Upper lobe of left lung (tissue), 6 donors: Measurements from ENCODE around the gene SPRR5. TPM values are rescaled to one million over a fixed set of nuclear protein-coding genes. Genes with fewer than 3 reads are reported as not detected.

ENCODE experiments used
- ATAC-seq, 2 donors: fragments of 200-7000 bp; cut with Tn5 transposase; one replicate each; pipeline ENCODE4 v1.9.1; 2022; ENCODE audit warnings: mild to moderate bottlenecking in 2 of 2, moderate library complexity in 2 of 2; ENCODE audit not compliant: low FRiP score in 2 of 2
- DNase-seq, 2 donors: peaks; one replicate each; pipeline ENCODE4 v3.0.0-alpha.2; 2019 to 2020
- H3K27ac ChIP-seq, 4 donors: fragments of 200-600 bp; sonication (generic); one replicate each; pipeline ENCODE4 v1.5.1; 2016 to 2019
- H3K27me3 ChIP-seq, 4 donors: fragments of 200-600 bp; sonication (generic); one replicate each; pipeline ENCODE4 v1.5.1; 2017 to 2019
- H3K36me3 ChIP-seq, 4 donors: fragments of 200-600 bp; sonication (generic); one replicate each; pipeline ENCODE4 v1.5.1; 2016 to 2019
- H3K4me1 ChIP-seq, 4 donors: fragments of 200-600 bp; sonication (generic); one replicate each; pipeline ENCODE4 v1.5.1; 2018 to 2019
- H3K4me3 ChIP-seq, 4 donors: fragments of 200-600 bp; sonication (generic); one replicate each; pipeline ENCODE4 v1.5.1; 2017 to 2019; ENCODE audit warnings: mild to moderate bottlenecking in 2 of 4, moderate library complexity in 1 of 4
- H3K9me3 ChIP-seq, 4 donors: fragments of 200-600 bp; sonication (generic); one replicate each; pipeline ENCODE4 v1.5.1; 2018 to 2019
- CTCF ChIP-seq, 6 experiments: fragments of 450-650 bp in 4 of 6; fragments of 200-600 bp in 2 of 6; sonication (generic) in 2 of 6; IDR thresholded peaks; one replicate each; pipeline ENCODE4 v1.5.1; 2016 to 2019; ENCODE audit warnings: antibody characterized with exemption in 6 of 6
- EP300 ChIP-seq, 4 donors: sonication (generic); formaldehyde crosslinking; IDR thresholded peaks; one replicate each; pipeline ENCODE4 v1.5.1; 2017; ENCODE audit warnings: antibody characterized with exemption in 4 of 4, control low read depth in 2 of 4
- POLR2A ChIP-seq, 4 donors: fragments of 450-650 bp; IDR thresholded peaks; one replicate each; pipeline ENCODE4 v1.5.1; 2016 to 2017; ENCODE audit warnings: antibody characterized with exemption in 4 of 4, mild to moderate bottlenecking in 2 of 4
- POLR2AphosphoS5 ChIP-seq, 2 donors: sonication (generic); formaldehyde crosslinking; IDR thresholded peaks; one replicate each; pipeline ENCODE4 v1.5.1; 2017; ENCODE audit warnings: antibody characterized with exemption in 2 of 2
- WGBS, 2 donors: methylation state at CpG; one replicate each; pipeline ENCODE4 v1.1.5; 2017 to 2018; 5-methylcytosine and 5-hydroxymethylcytosine counted together
- total RNA-seq, 6 donors: library from RNA; depleted of rRNA in 4 of 6; stranded (reverse); fragments of >200 nt in 4 of 6; gene quantifications; one replicate each; pipeline versions ENCODE4 v1.1.0 to v1.2.1, GENCODE V29; 2016 to 2021
- donor health status: DM: no; HTN: no; CAD: no; lungs with moderate emphysema.
- donor health status: DM: no; HTN: yes; CAD: no; lungs with severe emphysema.

SPRR5 gene
- total RNA-seq, 6 donors from 2014 or later, result not detected

DNA sequence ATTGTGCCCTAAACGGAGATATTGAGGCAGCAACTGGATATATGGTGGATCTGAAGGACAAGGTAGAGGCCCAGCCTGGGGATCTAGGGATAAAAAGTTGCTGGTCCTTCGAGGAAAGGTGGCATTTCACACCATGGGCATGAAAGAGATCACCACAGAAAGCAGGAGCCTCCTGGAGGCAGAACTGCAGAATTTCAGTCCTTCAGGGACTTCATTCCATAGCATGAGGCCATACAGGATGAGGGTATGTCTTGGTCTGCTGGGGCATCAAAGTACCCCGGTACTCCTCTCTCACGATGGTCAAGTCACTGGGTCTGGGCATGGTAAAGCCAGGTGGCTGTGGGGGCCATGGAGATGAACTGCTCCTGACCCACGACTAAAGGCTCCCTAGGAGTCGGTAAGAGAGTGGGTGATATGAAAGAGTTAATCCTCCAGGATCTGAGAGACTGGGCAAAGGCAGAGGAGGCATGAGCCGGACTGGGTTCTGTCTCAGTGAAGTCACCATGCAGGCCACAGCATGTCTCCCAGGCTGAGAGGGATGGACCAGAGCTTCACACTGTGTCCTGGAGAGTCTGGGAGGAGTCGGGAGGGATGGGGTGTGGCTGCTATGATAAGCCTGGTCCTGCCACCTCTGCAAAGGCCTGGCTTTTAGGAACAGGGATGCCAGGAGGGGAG is 5.8 kb upstream of the SPRR5 start:
- no peaks in the 10 kb centered on the region for H3K27me3 ChIP-seq
- H3K4me1 ChIP-seq, result no peaks in the 10 kb centered on the region
- no peak overlapping the region for H3K4me3 ChIP-seq
- no peak overlapping the region for H3K27ac ChIP-seq
- TF ChIP-seq CTCF (IDR thresholded peaks at IDR 0.05) (no peak), POLR2AphosphoS5 (IDR thresholded peaks at IDR 0.05) (no peak), EP300 (IDR thresholded peaks at IDR 0.05) (no peak), POLR2A (IDR thresholded peaks at IDR 0.05) (no peak)
- no peaks in the 10 kb centered on the region for H3K9me3 ChIP-seq
- H3K36me3 ChIP-seq, result no peaks in the 10 kb centered on the region
- no peak for DNase-seq
- peak in 1 of 2 donors; percentile 49 for ATAC-seq
- WGBS, 2 donors, result 70 to 72% methylated on average over 8 of the region's 8 CpGs

DNA sequence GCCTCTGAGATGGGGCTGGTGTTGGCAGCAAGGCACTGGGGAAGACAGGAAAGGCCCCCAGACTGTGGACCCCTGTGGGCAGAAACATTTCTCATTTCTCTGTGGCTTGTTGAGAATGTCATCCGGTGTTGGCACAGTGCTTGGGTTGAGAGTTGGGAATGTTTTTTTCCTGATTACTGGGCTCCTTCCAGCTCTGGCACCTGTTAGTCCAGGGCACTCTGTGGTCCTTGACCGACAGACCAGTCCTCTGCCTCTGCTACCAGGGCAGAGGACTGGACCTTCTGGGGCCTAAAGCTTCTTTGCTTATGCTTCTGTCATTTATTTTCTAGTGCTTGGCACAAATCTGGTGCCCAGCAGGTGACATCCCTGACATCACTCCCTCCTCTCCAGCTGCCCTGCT is 4.8 kb upstream of the SPRR5 start:
- no peak for TF ChIP-seq POLR2A (IDR thresholded peaks at IDR 0.05)
- TF ChIP-seq CTCF (IDR thresholded peaks at IDR 0.05), result no peak
- no peak for TF ChIP-seq EP300 (IDR thresholded peaks at IDR 0.05)
- no peak for TF ChIP-seq POLR2AphosphoS5 (IDR thresholded peaks at IDR 0.05)
- Histone ChIP-seq H3K4me3 (no peak overlapping the region), H3K9me3 (no peaks in the 10 kb centered on the region), H3K27me3 (no peaks in the 10 kb centered on the region), H3K27ac (no peak overlapping the region), H3K4me1 (no peaks in the 10 kb centered on the region), H3K36me3 (no peaks in the 10 kb centered on the region)
- DNase-seq, result no peak
- 68% methylated on average over 2 of the region's 2 CpGs for WGBS, 2 donors
- no peak for ATAC-seq

- Histone ChIP-seq H3K9me3 (no peaks in the 10 kb centered on the region), H3K36me3 (no peaks in the 10 kb centered on the region), H3K4me1 (no peaks in the 10 kb centered on the region), H3K4me3 (no peak overlapping the region), H3K27ac (no peak overlapping the region), H3K27me3 (no peaks in the 10 kb centered on the region)
- TF ChIP-seq EP300 (IDR thresholded peaks at IDR 0.05) (no peak), CTCF (IDR thresholded peaks at IDR 0.05) (no peak), POLR2AphosphoS5 (IDR thresholded peaks at IDR 0.05) (no peak), POLR2A (IDR thresholded peaks at IDR 0.05) (no peak)
- no peak for ATAC-seq
- 62 to 78% methylated on average over 3 of the region's 3 CpGs for WGBS, 2 donors
- DNase-seq, result no peak
Observed at GRCh38 chr1:152946248-152946647, 758 bp upstream of the SPRR5 start.

DNA sequence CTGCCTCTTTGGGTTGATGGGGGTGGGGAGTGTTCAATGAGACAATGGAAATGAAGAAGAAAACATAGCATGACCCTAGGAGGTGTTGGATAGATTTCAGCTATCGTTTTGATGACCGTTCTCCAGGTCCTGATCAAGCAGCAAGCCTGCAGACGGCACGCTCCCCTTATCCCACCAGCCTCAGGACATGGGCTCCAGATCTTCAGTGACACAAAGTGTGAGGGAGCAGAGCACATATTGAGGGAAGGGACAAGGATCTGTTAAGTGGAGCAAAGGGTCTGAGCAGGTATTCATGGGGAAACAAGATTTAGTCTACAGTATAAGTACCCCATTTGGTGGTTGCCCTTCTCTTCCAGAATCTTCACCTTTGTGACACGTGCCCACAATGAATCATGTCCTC is 4.7 kb downstream of the SPRR5 start:
- DNase-seq (no peak), ATAC-seq (no peak)
- Histone ChIP-seq H3K27me3 (no peaks in the 10 kb centered on the region), H3K4me1 (no peaks in the 10 kb centered on the region), H3K9me3 (no peaks in the 10 kb centered on the region), H3K4me3 (no peak overlapping the region), H3K27ac (no peak overlapping the region), H3K36me3 (no peaks in the 10 kb centered on the region)
- no peak for TF ChIP-seq CTCF (IDR thresholded peaks at IDR 0.05)
- TF ChIP-seq POLR2AphosphoS5 (IDR thresholded peaks at IDR 0.05), result no peak
- TF ChIP-seq EP300 (IDR thresholded peaks at IDR 0.05), result no peak
- no peak for TF ChIP-seq POLR2A (IDR thresholded peaks at IDR 0.05)
- 72 to 87% methylated on average over 5 of the region's 5 CpGs for WGBS, 2 donors

GRCh38 chr1:152953761-152954160 is 6.8 kb downstream of the SPRR5 start:
- ATAC-seq (no peak), DNase-seq (no peak)
- no peak for TF ChIP-seq POLR2AphosphoS5 (IDR thresholded peaks at IDR 0.05)
- TF ChIP-seq CTCF (IDR thresholded peaks at IDR 0.05), result no peak
- TF ChIP-seq POLR2A (IDR thresholded peaks at IDR 0.05), result no peak
- TF ChIP-seq EP300 (IDR thresholded peaks at IDR 0.05), result no peak
- Histone ChIP-seq H3K27me3 (no peaks in the 10 kb centered on the region), H3K36me3 (no peaks in the 10 kb centered on the region), H3K4me3 (no peak overlapping the region), H3K9me3 (no peaks in the 10 kb centered on the region), H3K27ac (no peak overlapping the region), H3K4me1 (no peaks in the 10 kb centered on the region)
- 75 to 84% methylated on average over 3 to 7 of the region's 7 CpGs for WGBS, 2 donors
